GM12891 (cell line): ENCODE results near the gene LILRA5.

Experiments used
- POLR2AphosphoS5 ChIP-seq: IDR thresholded peaks from 2 replicates; pipeline ENCODE4 v1.6.1; 2011; ENCODE audit warnings: low read depth, low read length, control low read depth
- TAF1 ChIP-seq: IDR thresholded peaks from 2 replicates; pipeline ENCODE4 v1.6.1; 2011; ENCODE audit warnings: low read depth, low read length, control low read depth

- TF ChIP-seq TAF1 = no peak
- TF ChIP-seq POLR2AphosphoS5 = no peak
These were observed 10.7 kb downstream of the LILRA5 start for GRCh38 chr19:54302257-54302656.
